Mucosa of stomach (tissue), 1 donor: ENCODE data around the gene PHLPP1.
"Not testable (repeated sequence)": the region's sequence is repeated elsewhere in the genome, so short reads cannot be mapped to it uniquely, and the experiment has no call there.

Experiments used
- H3K27me3 ChIP-seq: one replicate; pipeline ENCODE4 v1.7.0; 2013; ENCODE audit warnings: mild to moderate bottlenecking, low read length; ENCODE audit not compliant: control insufficient read depth, insufficient read depth
- H3K36me3 ChIP-seq: one replicate; pipeline ENCODE4 v1.7.0; 2013; ENCODE audit warnings: low read length; ENCODE audit not compliant: control insufficient read depth, insufficient read depth
- H3K4me1 ChIP-seq: one replicate; pipeline ENCODE4 v1.7.0; 2013; ENCODE audit warnings: mild to moderate bottlenecking, low read length; ENCODE audit not compliant: control insufficient read depth, insufficient read depth
- H3K4me3 ChIP-seq: one replicate; pipeline ENCODE4 v1.7.0; 2013; ENCODE audit warnings: low read length
- H3K9ac ChIP-seq: one replicate; pipeline ENCODE4 v1.7.0; 2013; ENCODE audit warnings: mild to moderate bottlenecking, low read length, moderate library complexity
- H3K9me3 ChIP-seq: one replicate; pipeline ENCODE4 v1.7.0; 2013; ENCODE audit warnings: mild to moderate bottlenecking, low read length, moderate library complexity; ENCODE audit not compliant: control insufficient read depth
- donor health status: Pancreatic carcinoma.

The PHLPP1 gene

GRCh38 chr18:62808123-62808522, 92.8 kb downstream of the PHLPP1 start:
- Histone ChIP-seq H3K36me3 (no peaks in the 10 kb centered on the region), H3K27me3 (no peaks in the 10 kb centered on the region), H3K9ac (no peak overlapping the region), H3K4me1 (peaks cover 15% of the 10 kb centered on the region), H3K9me3 (no peaks in the 10 kb centered on the region), H3K4me3 (no peak overlapping the region)

DNA sequence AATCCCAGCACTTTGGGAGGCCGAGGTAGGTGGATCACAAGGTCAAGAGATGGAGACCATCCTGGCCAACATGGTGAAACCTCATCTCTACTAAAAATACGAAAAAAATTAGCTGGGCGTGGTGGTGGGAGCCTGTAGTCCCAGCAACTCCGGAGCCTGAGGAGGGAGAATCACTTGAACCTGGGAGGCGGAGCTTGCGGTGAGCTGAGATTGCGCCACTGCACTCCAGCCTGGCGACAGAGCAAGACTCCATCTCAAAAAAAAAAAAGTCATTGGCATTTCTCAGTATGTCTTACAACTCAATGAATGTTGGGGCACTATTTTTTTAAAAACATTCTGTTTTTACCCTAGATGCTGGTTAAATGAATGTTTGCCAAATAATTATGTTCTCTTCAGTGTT, 94.1 kb downstream of the PHLPP1 start:
- H3K9ac ChIP-seq, H3K27me3 ChIP-seq, H3K9me3 ChIP-seq, H3K4me3 ChIP-seq, H3K36me3 ChIP-seq: not testable (repeated sequence)
- H3K4me1 ChIP-seq: peaks cover 19% of the 10 kb centered on the region

- no peak overlapping the region for H3K9ac ChIP-seq
- H3K36me3 ChIP-seq: no peaks in the 10 kb centered on the region
- H3K9me3 ChIP-seq: no peaks in the 10 kb centered on the region
- H3K27me3 ChIP-seq: no peaks in the 10 kb centered on the region
- H3K4me1 ChIP-seq: peaks cover 21% of the 10 kb centered on the region
- H3K4me3 ChIP-seq: no peak overlapping the region
Measured at GRCh38 chr18:62809900-62810299, 94.6 kb downstream of the PHLPP1 start.

- Histone ChIP-seq H3K4me1 (peaks cover 27% of the 10 kb centered on the region), H3K9ac (no peak overlapping the region), H3K4me3 (no peak overlapping the region), H3K9me3 (no peaks in the 10 kb centered on the region), H3K36me3 (no peaks in the 10 kb centered on the region), H3K27me3 (no peaks in the 10 kb centered on the region)
Measured at GRCh38 chr18:62810682-62811081, 95.3 kb downstream of the PHLPP1 start.

DNA sequence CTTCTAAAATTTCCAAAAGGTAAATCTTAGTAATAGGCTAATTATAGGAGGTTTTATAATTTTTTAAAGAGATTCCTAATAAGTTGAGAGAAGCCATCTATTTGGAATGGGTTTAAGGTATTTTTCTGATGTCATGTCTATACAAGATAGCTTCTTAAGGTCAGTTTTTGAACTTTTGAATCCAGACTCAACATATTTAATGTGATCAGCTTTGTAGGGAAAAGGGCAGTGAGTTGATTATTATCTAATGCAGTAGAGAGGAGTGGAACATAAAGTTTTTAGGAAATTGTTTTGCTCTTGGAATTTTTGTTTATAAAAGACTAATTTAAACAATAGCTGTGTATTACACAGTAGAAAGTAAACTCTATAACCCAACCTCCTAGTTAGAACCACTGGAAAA, 96.3 kb downstream of the PHLPP1 start:
- no peak overlapping the region for H3K9ac ChIP-seq
- H3K36me3 ChIP-seq: no peaks in the 10 kb centered on the region
- H3K9me3 ChIP-seq: no peaks in the 10 kb centered on the region
- peaks cover 30% of the 10 kb centered on the region for H3K4me1 ChIP-seq
- no peaks in the 10 kb centered on the region for H3K27me3 ChIP-seq
- H3K4me3 ChIP-seq: no peak overlapping the region

DNA sequence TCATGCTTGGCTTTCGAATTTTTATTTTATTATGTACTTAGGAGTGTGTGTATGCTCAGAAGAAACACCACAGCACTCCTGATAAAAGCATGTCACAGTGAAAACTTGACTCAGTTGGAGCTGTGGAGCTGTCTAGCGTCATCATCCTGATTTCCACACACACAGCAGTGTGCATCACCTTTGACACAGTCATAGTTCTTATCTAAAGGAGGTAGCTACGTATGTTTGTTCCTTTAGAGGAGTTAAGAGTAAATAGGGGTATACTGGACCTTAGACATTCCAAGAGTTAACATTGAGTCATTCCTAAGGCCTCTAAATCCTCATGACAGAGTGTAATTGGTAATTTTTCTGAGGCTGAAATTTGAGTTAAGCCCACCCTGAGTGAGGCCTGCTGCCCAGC, 96.9 kb downstream of the PHLPP1 start:
- H3K27me3 ChIP-seq: no peaks in the 10 kb centered on the region
- peaks cover 30% of the 10 kb centered on the region for H3K4me1 ChIP-seq
- no peak overlapping the region for H3K4me3 ChIP-seq
- no peak overlapping the region for H3K9ac ChIP-seq
- no peaks in the 10 kb centered on the region for H3K9me3 ChIP-seq
- no peaks in the 10 kb centered on the region for H3K36me3 ChIP-seq

- H3K9me3 ChIP-seq: no peaks in the 10 kb centered on the region
- peaks cover 30% of the 10 kb centered on the region for H3K4me1 ChIP-seq
- no peak overlapping the region for H3K4me3 ChIP-seq
- no peaks in the 10 kb centered on the region for H3K36me3 ChIP-seq
- no peaks in the 10 kb centered on the region for H3K27me3 ChIP-seq
- no peak overlapping the region for H3K9ac ChIP-seq
Measured at GRCh38 chr18:62812876-62813275, 97.5 kb downstream of the PHLPP1 start.

- Histone ChIP-seq H3K9ac (no peak overlapping the region), H3K9me3 (no peaks in the 10 kb centered on the region)
Measured at GRCh38 chr18:62814132-62814759, 98.9 kb downstream of the PHLPP1 start.

GRCh38 chr18:62825382-62825781, 110.0 kb downstream of the PHLPP1 start:
- no peak overlapping the region for H3K4me3 ChIP-seq

More at GRCh38 chr18:62814132-62814759, 98.9 kb downstream of the PHLPP1 start:
- Histone ChIP-seq H3K27me3 (no peaks in the 10 kb centered on the region), H3K4me1 (peaks cover 30% of the 10 kb centered on the region), H3K4me3 (no peak overlapping the region), H3K36me3 (no peaks in the 10 kb centered on the region)

DNA sequence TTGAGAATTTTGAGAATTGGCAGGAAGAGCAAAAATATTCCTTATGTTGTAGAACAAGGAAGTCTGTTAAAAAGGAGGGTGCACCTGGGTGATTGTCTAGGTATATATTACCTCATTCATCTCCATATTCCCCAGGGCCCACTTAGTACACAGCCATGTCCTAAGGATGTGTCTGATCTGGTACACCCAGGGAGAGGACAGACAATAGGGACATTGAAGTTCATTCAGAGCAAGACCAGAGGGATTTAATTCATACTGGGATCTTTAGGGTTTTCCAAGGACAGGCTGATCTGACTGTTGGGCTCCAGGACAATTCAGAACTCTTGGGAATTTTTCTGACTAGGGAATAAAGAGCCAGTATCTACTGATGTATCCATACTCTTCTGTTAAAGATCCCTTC, 112.1 kb downstream of the PHLPP1 start:
- Histone ChIP-seq H3K4me1 (no peaks in the 10 kb centered on the region), H3K27me3 (no peaks in the 10 kb centered on the region), H3K9ac (no peak overlapping the region), H3K9me3 (no peaks in the 10 kb centered on the region), H3K36me3 (no peaks in the 10 kb centered on the region), H3K4me3 (no peak overlapping the region)

More at GRCh38 chr18:62825382-62825781, 110.0 kb downstream of the PHLPP1 start:
- Histone ChIP-seq H3K36me3 (no peaks in the 10 kb centered on the region), H3K9ac (no peak overlapping the region), H3K4me1 (no peaks in the 10 kb centered on the region), H3K27me3 (no peaks in the 10 kb centered on the region), H3K9me3 (no peaks in the 10 kb centered on the region)

- H3K9ac ChIP-seq: no peak overlapping the region
- no peaks in the 10 kb centered on the region for H3K9me3 ChIP-seq
- H3K27me3 ChIP-seq: no peaks in the 10 kb centered on the region
- no peaks in the 10 kb centered on the region for H3K4me1 ChIP-seq
- H3K36me3 ChIP-seq: no peaks in the 10 kb centered on the region
- H3K4me3 ChIP-seq: no peak overlapping the region
Measured at GRCh38 chr18:62828091-62828640, 112.8 kb downstream of the PHLPP1 start.

- H3K9ac ChIP-seq: no peak overlapping the region
- H3K36me3 ChIP-seq: no peaks in the 10 kb centered on the region
- H3K4me3 ChIP-seq: no peak overlapping the region
- H3K9me3 ChIP-seq: no peaks in the 10 kb centered on the region
- no peaks in the 10 kb centered on the region for H3K4me1 ChIP-seq
- no peaks in the 10 kb centered on the region for H3K27me3 ChIP-seq
Measured at GRCh38 chr18:62828852-62829251, 113.5 kb downstream of the PHLPP1 start.

- H3K36me3 ChIP-seq: no peaks in the 10 kb centered on the region
- no peak overlapping the region for H3K9ac ChIP-seq
- H3K27me3 ChIP-seq: no peaks in the 10 kb centered on the region
- no peak overlapping the region for H3K4me3 ChIP-seq
- H3K9me3 ChIP-seq: no peaks in the 10 kb centered on the region
- no peaks in the 10 kb centered on the region for H3K4me1 ChIP-seq
Measured at GRCh38 chr18:62829936-62830335, 114.6 kb downstream of the PHLPP1 start.
